SKM-1 (cell line): ENCODE results near the gene HAL.
A peak's percentile ranks its signal among the peaks of the same experiment; 100 is the strongest.

Experiments used
- DNase-seq: peaks from one replicate; lab custom pipeline; 2025; ENCODE audit not compliant: unreplicated experiment; lab: John Stamatoyannopoulos, UW

Gene HAL

GRCh38 chr12:96014943-96015599 lies 18.9 kb upstream of the HAL start:
- no peak for DNase-seq

- no peak for DNase-seq
Measured at GRCh38 chr12:96007729-96008128, 11.6 kb upstream of the HAL start.

GRCh38 chr12:96006727-96007126 lies 10.6 kb upstream of the HAL start:
- no peak for DNase-seq

- DNase-seq, result no peak
Measured at GRCh38 chr12:96000858-96001257, 4.7 kb upstream of the HAL start.

GRCh38 chr12:95999484-95999883 lies 3.3 kb upstream of the HAL start:
- no peak for DNase-seq

- peak; percentile 26 for DNase-seq
Measured at GRCh38 chr12:95998611-95999286, 2.6 kb upstream of the HAL start.

- no peak for DNase-seq
Measured at GRCh38 chr12:95997911-95998510, 1.9 kb upstream of the HAL start.

- no peak for DNase-seq
Measured at GRCh38 chr12:95997276-95997675, 1.1 kb upstream of the HAL start.

GRCh38 chr12:95995238-95996031 lies 709 bp downstream of the HAL start:
- no peak for DNase-seq

- no peak for DNase-seq
Measured at GRCh38 chr12:95994476-95994875, 1.7 kb downstream of the HAL start.

- DNase-seq, result no peak
Measured at GRCh38 chr12:95993907-95994306, 2.2 kb downstream of the HAL start.

- DNase-seq, result no peak
Measured at GRCh38 chr12:95990136-95990535, 6.0 kb downstream of the HAL start.

- DNase-seq, result no peak
Measured at GRCh38 chr12:95989504-95990123, 6.5 kb downstream of the HAL start.

- no peak for DNase-seq
Measured at GRCh38 chr12:95988506-95989275, 7.5 kb downstream of the HAL start.

- no peak for DNase-seq
Measured at GRCh38 chr12:95986635-95987570, 9.2 kb downstream of the HAL start.

GRCh38 chr12:95984682-95985081 lies 11.5 kb downstream of the HAL start:
- no peak for DNase-seq

- no peak for DNase-seq
Measured at GRCh38 chr12:95982602-95983001, 13.5 kb downstream of the HAL start.

- no peak for DNase-seq
Measured at GRCh38 chr12:95980437-95980836, 15.7 kb downstream of the HAL start.

- DNase-seq, result no peak
Measured at GRCh38 chr12:95978774-95979173, 17.4 kb downstream of the HAL start.
